ENCODE measurements around the gene CAMTA2. TPM values are rescaled to one million over a fixed set of nuclear protein-coding genes. Genes with fewer than 3 reads are reported as not detected.
A peak's percentile ranks its signal among the peaks of the same experiment; 100 is the strongest.

CAMTA2 gene
- total RNA-seq, 1 experiment from 2014 or later = 126 TPM

GRCh38 chr17:4950746-4951204 lies 36.7 kb downstream of the CAMTA2 start, which contains the start of gene ENO3:
Gene ENO3, plus strand, starts transcription at chr17:4951119. Its CDS starts 711 bp downstream, at chr17:4951830.
- BruUV-seq (replicated peaks) = no TSS peak
- H3K27ac Mint-ChIP-seq (ENCODE audit: low read depth, unreplicated experiment) = peak within 1 kb of the TSS; percentile 74
- H3K36me3 Mint-ChIP-seq (ENCODE audit: insufficient read depth, unreplicated experiment) = peaks cover 27% of the 10 kb centered on the region
- no peaks in the 10 kb centered on the region for H3K9me3 Mint-ChIP-seq (ENCODE audit: unreplicated experiment)
- no peak for TF ChIP-seq CTCF (IDR thresholded peaks at IDR 0.05; ENCODE audit: unreplicated experiment)
- POLR2A ChIA-PET = interaction anchor here (0.6 to 21.5 kb wide), 7 partner anchors 9 to 229 kb away, joined by 3 to 639 read pairs (median 4); partner anchors contain the start of genes RNF167, SLC25A11 and SPAG7
- peaks cover 23% of the 10 kb centered on the region for H3K4me1 Mint-ChIP-seq (ENCODE audit: insufficient read depth, unreplicated experiment)
- DNase-seq (ENCODE audit: unreplicated experiment) = no peak
- intact Hi-C loops (cut with micrococcal nuclease) = no loop called here
- no peaks in the 10 kb centered on the region for H3K27me3 Mint-ChIP-seq (ENCODE audit: insufficient read depth, unreplicated experiment)
- CTCF ChIA-PET = interaction anchor here (0.6 to 0.7 kb wide), 3 partner anchors 12 to 441 kb away, joined by 3 read pairs; no protein-coding TSS in a partner anchor
- peak within 1 kb of the TSS; percentile 74 for H3K4me3 Mint-ChIP-seq (ENCODE audit: unreplicated experiment)

GRCh38 chr17:4950075-4950745 lies 37.3 kb downstream of the CAMTA2 start:
- Mint-ChIP-seq H3K4me3 (ENCODE audit: unreplicated experiment) (peak overlapping the region; percentile 74), H3K9me3 (ENCODE audit: unreplicated experiment) (no peaks in the 10 kb centered on the region), H3K36me3 (ENCODE audit: insufficient read depth, unreplicated experiment) (peaks cover 33% of the 10 kb centered on the region), H3K27me3 (ENCODE audit: insufficient read depth, unreplicated experiment) (no peaks in the 10 kb centered on the region), H3K27ac (ENCODE audit: low read depth, unreplicated experiment) (peak overlapping the region; percentile 74), H3K4me1 (ENCODE audit: insufficient read depth, unreplicated experiment) (peaks cover 29% of the 10 kb centered on the region)
- ChIA-PET CTCF (interaction anchor here (0.6 kb wide), 1 partner anchor 62 kb away, joined by 3 read pairs; no protein-coding TSS in a partner anchor), POLR2A (interaction anchor here (0.6 to 21.5 kb wide), 9 partner anchors 9 to 228 kb away, joined by 3 to 639 read pairs (median 4); partner anchors contain the start of genes INCA1, KIF1C, RNF167 and SLC25A11)
- DNase-seq (ENCODE audit: unreplicated experiment) = no peak
- TF ChIP-seq CTCF (IDR thresholded peaks at IDR 0.05; ENCODE audit: unreplicated experiment) = no peak
- intact Hi-C loops (cut with micrococcal nuclease) = no loop called here
- TSS peak; percentile 72 for BruUV-seq (replicated peaks)

GRCh38 chr17:4949321-4950074 lies 38.0 kb downstream of the CAMTA2 start:
- CTCF ChIA-PET = interaction anchor here (1.3 kb wide), 1 partner anchor 10 kb away, joined by 3 read pairs; the partner anchor contains the start of genes RNF167 and SLC25A11
- Mint-ChIP-seq H3K27me3 (ENCODE audit: insufficient read depth, unreplicated experiment) (no peaks in the 10 kb centered on the region), H3K4me1 (ENCODE audit: insufficient read depth, unreplicated experiment) (peaks cover 36% of the 10 kb centered on the region), H3K9me3 (ENCODE audit: unreplicated experiment) (no peaks in the 10 kb centered on the region), H3K27ac (ENCODE audit: low read depth, unreplicated experiment) (peak overlapping the region; percentile 74), H3K36me3 (ENCODE audit: insufficient read depth, unreplicated experiment) (peaks cover 40% of the 10 kb centered on the region), H3K4me3 (ENCODE audit: unreplicated experiment) (peak overlapping the region; percentile 74)
- DNase-seq (ENCODE audit: unreplicated experiment) = peak; percentile 83
- no TSS peak for BruUV-seq (replicated peaks)
- TF ChIP-seq CTCF (IDR thresholded peaks at IDR 0.05; ENCODE audit: unreplicated experiment) = no peak
- intact Hi-C loops (cut with micrococcal nuclease) = loop anchor here (1.0 kb wide), 1 partner anchor 20 kb away; no protein-coding TSS in a partner anchor
- POLR2A ChIA-PET = interaction anchor here (0.7 to 21.5 kb wide), 13 partner anchors 10 to 228 kb away, joined by 3 to 639 read pairs (median 4); partner anchors contain the start of genes CAMTA2, INCA1, KIF1C and RNF167
